NCI-H1436 (cell line): ENCODE results near the gene APOC4.
"Not testable (repeated sequence)": the region's sequence is repeated elsewhere in the genome, so short reads cannot be mapped to it uniquely, and the experiment has no call there.

Experiments used
- DNase-seq: peaks from one replicate; lab custom pipeline; 2025; lab: John Stamatoyannopoulos, UW

APOC4 gene

GRCh38 chr19:44958090-44958489, 16.1 kb downstream of the APOC4 start:
- no peak for DNase-seq

- no peak for DNase-seq
Measured at GRCh38 chr19:44959691-44960090, 17.7 kb downstream of the APOC4 start.

- no peak for DNase-seq
Measured at GRCh38 chr19:44960906-44961728, 19.1 kb downstream of the APOC4 start.

- DNase-seq, result no peak
Measured at GRCh38 chr19:44961821-44962220, 19.8 kb downstream of the APOC4 start.

- DNase-seq, result no peak
Measured at GRCh38 chr19:44968118-44968517, 26.1 kb downstream of the APOC4 start.

GRCh38 chr19:44968670-44969069, 26.6 kb downstream of the APOC4 start:
- DNase-seq, result no peak

GRCh38 chr19:44969437-44969836, 27.4 kb downstream of the APOC4 start:
- DNase-seq, result no peak

GRCh38 chr19:44971451-44971850, 29.4 kb downstream of the APOC4 start:
- DNase-seq, result not testable (repeated sequence)

- DNase-seq, result no peak
Measured at GRCh38 chr19:44972802-44973201, 30.8 kb downstream of the APOC4 start.

- no peak for DNase-seq
Measured at GRCh38 chr19:44973982-44974735, 32.1 kb downstream of the APOC4 start.

- DNase-seq, result no peak
Measured at GRCh38 chr19:44974857-44975256, 32.8 kb downstream of the APOC4 start.

- DNase-seq, result no peak
Measured at GRCh38 chr19:44975444-44975843, 33.4 kb downstream of the APOC4 start.

GRCh38 chr19:44984005-44984404, 42.0 kb downstream of the APOC4 start:
- DNase-seq, result no peak

- DNase-seq, result no peak
Measured at GRCh38 chr19:44985445-44985844, 43.4 kb downstream of the APOC4 start.

GRCh38 chr19:44986389-44986788, 44.4 kb downstream of the APOC4 start:
- no peak for DNase-seq

GRCh38 chr19:44987148-44987675, 45.2 kb downstream of the APOC4 start:
- no peak for DNase-seq

- no peak for DNase-seq
Measured at GRCh38 chr19:44988273-44988672, 46.2 kb downstream of the APOC4 start.

- peak; percentile 20 for DNase-seq
Measured at GRCh38 chr19:44988896-44989556, 47.0 kb downstream of the APOC4 start.

- DNase-seq, result no peak
Measured at GRCh38 chr19:44990459-44990858, 48.4 kb downstream of the APOC4 start.

- DNase-seq, result no peak
Measured at GRCh38 chr19:44990966-44991365, 48.9 kb downstream of the APOC4 start.

GRCh38 chr19:44992336-44993163, 50.5 kb downstream of the APOC4 start:
- no peak for DNase-seq

- DNase-seq, result no peak
Measured at GRCh38 chr19:44993526-44993925, 51.5 kb downstream of the APOC4 start.
